SK-N-SH (cell line): ENCODE results near the gene FUT6. TPM values are rescaled to one million over a fixed set of nuclear protein-coding genes. Genes with fewer than 3 reads are reported as not detected.

ENCODE experiments used
- CTCF ChIA-PET: fragments of 300-600, 350-600 bp; formaldehyde crosslinking; extraction: SDS; loops from one replicate; lab custom pipeline; 2021; lab: Yijun Ruan, JAX
- POLR2A ChIA-PET: fragments of 350-600 bp; sonication (Branson Sonifier 250); formaldehyde crosslinking; extraction: SDS; loops from one replicate; lab custom pipeline; 2020; ENCODE audit warnings: antibody characterized with exemption, inconsistent platforms; lab: Yijun Ruan, JAX
- DNase-seq: peaks from one replicate; pipeline ENCODE4 v3.0.0; 2012
- H2AFZ ChIP-seq: fragments of 200-600 bp; sonication (generic); 2 replicates; pipeline ENCODE4 v1.8.1; 2016; ENCODE audit warnings: antibody characterized with exemption, mild to moderate bottlenecking, low read depth
- H3F3A ChIP-seq: fragments of 200-600 bp; sonication (generic); replicated peaks from 2 replicates; pipeline ENCODE3; 2016; ENCODE audit warnings: antibody characterized with exemption, mild to moderate bottlenecking; ENCODE audit not compliant: insufficient read depth
- H3K27ac ChIP-seq, 2 experiments: fragments of 200-500 bp in 1 of 2; fragments of 200-600 bp in 1 of 2; sonication (Bioruptor generic) in 1 of 2; sonication (generic), shearing (Covaris generic) in 1 of 2; 2 replicates each; pipeline versions ENCODE4 v1.5.1 to v1.6.1; 2014 to 2016; ENCODE audit warnings: low read depth in 2 of 2, inconsistent platforms in 1 of 2, low read length in 1 of 2, mild to moderate bottlenecking in 1 of 2, mixed read lengths in 1 of 2
- H3K27me3 ChIP-seq: fragments of 200-600 bp; sonication (generic), shearing (Covaris generic); 2 replicates; pipeline ENCODE4 v1.6.1; 2016; ENCODE audit warnings: mixed run types; ENCODE audit not compliant: insufficient read depth
- H3K36me3 ChIP-seq, 2 experiments: fragments of 200-500 bp in 1 of 2; fragments of 200-600 bp in 1 of 2; sonication (Bioruptor generic) in 1 of 2; sonication (generic) in 1 of 2; replicated peaks in 1 of 2; 2 replicates each; pipeline versions ENCODE3 to v1.5.1; 2014 to 2016; ENCODE audit warnings: low read length in 1 of 2, mild to moderate bottlenecking in 1 of 2; ENCODE audit not compliant: insufficient read depth in 2 of 2, control insufficient read depth in 1 of 2
- H3K4me1 ChIP-seq, 2 experiments: fragments of 200-500 bp in 1 of 2; fragments of 200-600 bp in 1 of 2; sonication (Bioruptor generic) in 1 of 2; sonication (generic), shearing (Covaris generic) in 1 of 2; 2 replicates each; pipeline versions ENCODE4 v1.5.1 to v1.6.1; 2014 to 2016; ENCODE audit warnings: low read depth in 1 of 2, low read length in 1 of 2, mixed run types in 1 of 2; ENCODE audit not compliant: insufficient read depth in 2 of 2, control insufficient read depth in 1 of 2
- H3K4me2 ChIP-seq: fragments of 200-600 bp; sonication (generic), shearing (Covaris generic); 2 replicates; pipeline ENCODE4 v1.6.1; 2017; ENCODE audit warnings: mixed run types
- H3K4me3 ChIP-seq, 2 experiments: fragments of 200-500 bp in 1 of 2; fragments of 200-600 bp in 1 of 2; sonication (Bioruptor generic) in 1 of 2; sonication (generic), shearing (Covaris generic) in 1 of 2; 2 replicates each; pipeline versions ENCODE4 v1.5.1 to v1.8.1; 2014 to 2016; ENCODE audit warnings: low read depth in 2 of 2, inconsistent platforms in 1 of 2, low read length in 1 of 2, mild to moderate bottlenecking in 1 of 2, mixed read lengths in 1 of 2, moderate library complexity in 1 of 2
- H3K79me2 ChIP-seq: fragments of 200-600 bp; sonication (generic); 2 replicates; pipeline ENCODE4 v1.8.1; 2017; ENCODE audit warnings: mild to moderate bottlenecking; ENCODE audit not compliant: insufficient read depth
- H3K9ac ChIP-seq: fragments of 200-600 bp; sonication (generic); 2 replicates; pipeline ENCODE4 v1.6.1; 2017; ENCODE audit warnings: mixed run types
- H3K9me2 ChIP-seq: fragments of 200-600 bp; sonication (generic); 2 replicates; pipeline ENCODE4 v1.6.1; 2017; ENCODE audit warnings: mixed run types
- H3K9me3 ChIP-seq: fragments of 200-600 bp; sonication (generic); 2 replicates; pipeline ENCODE4 v1.6.1; 2017; ENCODE audit warnings: mixed run types, mild to moderate bottlenecking, moderate library complexity
- H4K20me1 ChIP-seq: fragments of 200-600 bp; sonication (generic); 2 replicates; pipeline ENCODE4 v1.6.1; 2017; ENCODE audit warnings: mild to moderate bottlenecking, mixed run types; ENCODE audit not compliant: insufficient read depth
- CHD2 ChIP-seq: fragments of 150-350 bp; IDR thresholded peaks from 2 replicates; pipeline ENCODE4 v1.6.1; 2018; ENCODE audit warnings: low read length; ENCODE audit not compliant: partially characterized antibody
- GABPA ChIP-seq: IDR thresholded peaks from 2 replicates; pipeline ENCODE4 v1.4.0; 2012; ENCODE audit warnings: low read depth, mild to moderate bottlenecking
- GATA2 ChIP-seq: sonication (generic); formaldehyde crosslinking; IDR thresholded peaks from 2 replicates; pipeline ENCODE4 v1.5.0; 2020; ENCODE audit warnings: mild to moderate bottlenecking, missing genetic modification reagents
- MXI1 ChIP-seq: IDR thresholded peaks from 2 replicates; pipeline ENCODE4 v1.6.1; 2012; ENCODE audit warnings: mild to moderate bottlenecking, low read depth, low read length, improper control_type of control experiment
- NRF1 ChIP-seq: IDR thresholded peaks from 2 replicates; pipeline ENCODE4 v1.6.1; 2012; ENCODE audit warnings: low read depth, mild to moderate bottlenecking, low read length
- PBX3 ChIP-seq: IDR thresholded peaks from 2 replicates; pipeline ENCODE4; 2012
- POLR2AphosphoS5 ChIP-seq: IDR thresholded peaks from 2 replicates; pipeline ENCODE4 v1.6.1; 2012; ENCODE audit warnings: low read depth, low read length
- RCOR1 ChIP-seq: fragments of 150-350 bp; IDR thresholded peaks from 2 replicates; pipeline ENCODE4 v1.6.1; 2017; ENCODE audit warnings: antibody characterized with exemption, low read length
- RFX5 ChIP-seq: IDR thresholded peaks from 2 replicates; pipeline ENCODE4 v1.6.1; 2012; ENCODE audit warnings: mild to moderate bottlenecking, improper control_type of control experiment, low read length
- RXRA ChIP-seq: IDR thresholded peaks from 2 replicates; pipeline ENCODE4 v1.4.0; 2012; ENCODE audit warnings: low read depth, mild to moderate bottlenecking, borderline replicate concordance
- SIN3A ChIP-seq: IDR thresholded peaks from 2 replicates; pipeline ENCODE4 v1.6.1; 2012; ENCODE audit warnings: low read depth, mild to moderate bottlenecking, low read length, moderate library complexity, borderline replicate concordance
- SMC3 ChIP-seq: IDR thresholded peaks from 2 replicates; pipeline ENCODE4 v1.6.1; 2012; ENCODE audit warnings: low read depth, low read length, improper control_type of control experiment
- TAF1 ChIP-seq: IDR thresholded peaks from 2 replicates; pipeline ENCODE4 v1.6.1; 2012; ENCODE audit warnings: low read depth, mild to moderate bottlenecking, low read length, moderate library complexity, borderline replicate concordance
- TCF12 ChIP-seq: IDR thresholded peaks from 2 replicates; pipeline ENCODE4 v1.4.0; 2012
- TEAD4 ChIP-seq: IDR thresholded peaks from 2 replicates; pipeline ENCODE4 v1.4.0; 2012; ENCODE audit warnings: mild to moderate bottlenecking, borderline replicate concordance; ENCODE audit not compliant: insufficient read depth
- WGBS: methylation state at CpG from one replicate; pipeline ENCODE4 v1.1.6; 2017; ENCODE audit warnings: low lambda C conversion rate; 5-methylcytosine and 5-hydroxymethylcytosine counted together
- polyA plus RNA-seq, 3 experiments: library from polyadenylated mRNA; depleted of rRNA; stranded (reverse); fragments of >200 nt; gene quantifications; 2 replicates each; pipeline ENCODE4 v1.2.3, GENCODE V29; 2012
- TF ChIP-seq, protein P1 (sequence below): IDR thresholded peaks from 2 replicates; pipeline ENCODE4 v1.4.0; 2012; ENCODE audit warnings: low read depth
- TF ChIP-seq, protein P2 (sequence below): fragments of 200-600 bp; sonication (generic); IDR thresholded peaks from 2 replicates; pipeline ENCODE4 v1.6.1; 2017; ENCODE audit warnings: antibody characterized with exemption, mild to moderate bottlenecking, moderate library complexity
- TF ChIP-seq, protein P3 (sequence below): fragments of 150-350 bp; IDR thresholded peaks from 2 replicates; pipeline ENCODE4 v1.6.1; 2017; ENCODE audit warnings: antibody characterized with exemption, low read length, low read depth, borderline replicate concordance
- TF ChIP-seq, protein P4 (sequence below): IDR thresholded peaks from 2 replicates; pipeline ENCODE4 v1.4.0; 2012; ENCODE audit warnings: low read depth, borderline replicate concordance

The FUT6 gene
- polyA plus RNA-seq, 1 of the 3 experiments (the other 2 are of a cell fraction): not detected

DNA sequence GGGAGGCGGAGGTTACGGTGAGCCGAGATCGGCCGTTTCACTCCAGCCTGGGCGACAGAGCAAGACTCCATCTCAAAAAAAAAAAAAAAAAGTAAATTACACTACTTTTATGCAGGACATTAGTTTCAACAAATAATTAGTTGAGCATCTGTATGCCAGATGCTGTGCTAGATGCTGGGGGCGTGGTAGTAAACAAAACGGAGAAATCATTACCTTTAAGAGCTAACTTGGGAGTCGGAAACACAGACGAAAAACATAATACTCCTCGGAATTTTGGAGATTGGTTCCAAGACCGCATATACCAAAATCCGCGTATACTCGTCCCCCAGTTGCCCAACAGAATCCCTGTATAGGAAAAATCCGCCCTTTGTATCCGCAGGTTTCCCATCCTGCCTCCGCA is 47.3 kb downstream of the FUT6 start:
- H3K4me3 ChIP-seq: no peak overlapping the region
- no peaks in the 10 kb centered on the region for H3F3A ChIP-seq
- POLR2A ChIA-PET: no interaction called here
- WGBS: 93% methylated on average over 18 of the region's 18 CpGs
- no peak overlapping the region for H3K27ac ChIP-seq
- H3K9me2 ChIP-seq: no peaks in the 10 kb centered on the region
- H3K4me1 ChIP-seq: peaks cover 0 to 8% of the 10 kb centered on the region in 2 experiments; a peak in 1 of 4 replicates
- peaks cover 8% of the 10 kb centered on the region; the same call in 1 of the 2 replicates for H3K79me2 ChIP-seq
- no peak for DNase-seq
- no peaks in the 10 kb centered on the region for H3K9me3 ChIP-seq
- CTCF ChIA-PET: interaction anchor here (2.9 to 4.0 kb wide), 2 partner anchors 12 to 230 kb away, joined by 12 to 25 read pairs; partner anchors contain the start of gene NRTN
- H3K36me3 ChIP-seq: peaks cover 0 to 26% of the 10 kb centered on the region in 2 experiments
- H4K20me1 ChIP-seq: 0 out of 2 replicates have a peak, but pooled peaks cover 5% of the 10 kb centered on the region
- TF ChIP-seq PBX3 (no peak), CHD2 (no peak), TAF1 (no peak), SMC3 (no peak), TEAD4 (no peak), MXI1 (no peak), TCF12 (no peak)
- TF ChIP-seq, protein P1, sequence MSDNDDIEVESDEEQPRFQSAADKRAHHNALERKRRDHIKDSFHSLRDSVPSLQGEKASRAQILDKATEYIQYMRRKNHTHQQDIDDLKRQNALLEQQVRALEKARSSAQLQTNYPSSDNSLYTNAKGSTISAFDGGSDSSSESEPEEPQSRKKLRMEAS: no peak
- TF ChIP-seq, protein P2, sequence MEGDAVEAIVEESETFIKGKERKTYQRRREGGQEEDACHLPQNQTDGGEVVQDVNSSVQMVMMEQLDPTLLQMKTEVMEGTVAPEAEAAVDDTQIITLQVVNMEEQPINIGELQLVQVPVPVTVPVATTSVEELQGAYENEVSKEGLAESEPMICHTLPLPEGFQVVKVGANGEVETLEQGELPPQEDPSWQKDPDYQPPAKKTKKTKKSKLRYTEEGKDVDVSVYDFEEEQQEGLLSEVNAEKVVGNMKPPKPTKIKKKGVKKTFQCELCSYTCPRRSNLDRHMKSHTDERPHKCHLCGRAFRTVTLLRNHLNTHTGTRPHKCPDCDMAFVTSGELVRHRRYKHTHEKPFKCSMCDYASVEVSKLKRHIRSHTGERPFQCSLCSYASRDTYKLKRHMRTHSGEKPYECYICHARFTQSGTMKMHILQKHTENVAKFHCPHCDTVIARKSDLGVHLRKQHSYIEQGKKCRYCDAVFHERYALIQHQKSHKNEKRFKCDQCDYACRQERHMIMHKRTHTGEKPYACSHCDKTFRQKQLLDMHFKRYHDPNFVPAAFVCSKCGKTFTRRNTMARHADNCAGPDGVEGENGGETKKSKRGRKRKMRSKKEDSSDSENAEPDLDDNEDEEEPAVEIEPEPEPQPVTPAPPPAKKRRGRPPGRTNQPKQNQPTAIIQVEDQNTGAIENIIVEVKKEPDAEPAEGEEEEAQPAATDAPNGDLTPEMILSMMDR: no peak
- H3K9ac ChIP-seq: no peak overlapping the region
- H3K4me2 ChIP-seq: no peak overlapping the region
- no peaks in the 10 kb centered on the region for H3K27me3 ChIP-seq
- H2AFZ ChIP-seq: no peak overlapping the region

- Histone ChIP-seq H3K27me3 (no peaks in the 10 kb centered on the region), H3K4me1 (peaks cover 0 to 8% of the 10 kb centered on the region in 2 experiments; a peak in 1 of 4 replicates), H3F3A (no peaks in the 10 kb centered on the region), H3K9me3 (no peaks in the 10 kb centered on the region), H4K20me1 (0 out of 2 replicates have a peak, but pooled peaks cover 5% of the 10 kb centered on the region), H3K9ac (peak within 1 kb of the TSS; percentile 92), H2AFZ (peak within 1 kb of the TSS; percentile 93), H3K27ac (peak within 1 kb of the TSS; percentile 90 to 95), H3K79me2 (peaks cover 8% of the 10 kb centered on the region; the same call in 1 of the 2 replicates), H3K9me2 (no peaks in the 10 kb centered on the region), H3K36me3 (peaks cover 0 to 39% of the 10 kb centered on the region in 2 experiments), H3K4me2 (peak within 1 kb of the TSS; percentile 86), H3K4me3 (peak within 1 kb of the TSS; percentile 73 to 97)
- ChIA-PET CTCF (interaction anchor here (0.7 to 2.9 kb wide), 5 partner anchors 9 to 232 kb away, joined by 3 to 12 read pairs (median 4); partner anchors contain the start of gene NRTN), POLR2A (interaction anchor here (0.6 to 1.3 kb wide), 5 partner anchors 8 to 325 kb away, joined by 3 to 5 read pairs (median 3); partner anchors contain the start of genes CATSPERD, LONP1, NDUFA11 and RPL36)
- peak; percentile 97 for DNase-seq
- WGBS: 17% methylated on average over 47 of the region's 72 CpGs
- TF ChIP-seq POLR2AphosphoS5: peak; percentile 90
- peak; percentile 90 for TF ChIP-seq NRF1
- no peak for TF ChIP-seq RXRA
- peak; percentile 72 for TF ChIP-seq RFX5
- TF ChIP-seq, protein P3, sequence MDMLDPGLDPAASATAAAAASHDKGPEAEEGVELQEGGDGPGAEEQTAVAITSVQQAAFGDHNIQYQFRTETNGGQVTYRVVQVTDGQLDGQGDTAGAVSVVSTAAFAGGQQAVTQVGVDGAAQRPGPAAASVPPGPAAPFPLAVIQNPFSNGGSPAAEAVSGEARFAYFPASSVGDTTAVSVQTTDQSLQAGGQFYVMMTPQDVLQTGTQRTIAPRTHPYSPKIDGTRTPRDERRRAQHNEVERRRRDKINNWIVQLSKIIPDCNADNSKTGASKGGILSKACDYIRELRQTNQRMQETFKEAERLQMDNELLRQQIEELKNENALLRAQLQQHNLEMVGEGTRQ: peak; percentile 70; the same call in 1 of the 2 replicates
- peak; percentile 87 for TF ChIP-seq CHD2
- TF ChIP-seq GABPA: peak; percentile 91
- peak; percentile 80 for TF ChIP-seq SIN3A
- TF ChIP-seq, protein P4, sequence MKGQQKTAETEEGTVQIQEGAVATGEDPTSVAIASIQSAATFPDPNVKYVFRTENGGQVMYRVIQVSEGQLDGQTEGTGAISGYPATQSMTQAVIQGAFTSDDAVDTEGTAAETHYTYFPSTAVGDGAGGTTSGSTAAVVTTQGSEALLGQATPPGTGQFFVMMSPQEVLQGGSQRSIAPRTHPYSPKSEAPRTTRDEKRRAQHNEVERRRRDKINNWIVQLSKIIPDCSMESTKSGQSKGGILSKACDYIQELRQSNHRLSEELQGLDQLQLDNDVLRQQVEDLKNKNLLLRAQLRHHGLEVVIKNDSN: peak; percentile 88
- no peak for TF ChIP-seq RCOR1
- no peak for TF ChIP-seq GATA2 (CRISPR knock-in tag)
These were observed 48.7 kb downstream of the FUT6 start, which contains the start of gene DUS3L for GRCh38 chr19:5790559-5791520. Gene DUS3L (minus strand): TSS chr19:5791163. CDS start chr19:5791141, 22 bp downstream.
